GM12875 (cell line): Measurements from ENCODE around the gene STRIP1.

Experiments
- H3K4me3 ChIP-seq: one replicate; pipeline ENCODE4 v1.5.1; 2011; ENCODE audit warnings: low read depth, low read length, control low read depth
- CTCF ChIP-seq: IDR thresholded peaks from 2 replicates; pipeline ENCODE4 v1.5.1; 2011; ENCODE audit warnings: low read depth, mild to moderate bottlenecking, control low read depth, inconsistent platforms, low read length, moderate library complexity, borderline replicate concordance; ENCODE audit not compliant: insufficient read depth

Gene STRIP1

GRCh38 chr1:110097507-110098221 is 63.2 kb downstream of the STRIP1 start:
- H3K4me3 ChIP-seq, result no peak overlapping the region
- no peak for TF ChIP-seq CTCF

GRCh38 chr1:110098222-110099026 is 64.0 kb downstream of the STRIP1 start:
- TF ChIP-seq CTCF, result no peak
- no peak overlapping the region for H3K4me3 ChIP-seq

GRCh38 chr1:110100335-110100734 is 65.9 kb downstream of the STRIP1 start:
- TF ChIP-seq CTCF, result no peak

GRCh38 chr1:110102081-110102480 is 67.7 kb downstream of the STRIP1 start:
- H3K4me3 ChIP-seq, result no peak overlapping the region
- no peak for TF ChIP-seq CTCF

More at GRCh38 chr1:110100335-110100734, 65.9 kb downstream of the STRIP1 start:
- no peak overlapping the region for H3K4me3 ChIP-seq
